Fibroblast of mammary gland (primary cell): Measurements from ENCODE around the gene PANK1.
A peak's percentile ranks its signal among the peaks of the same experiment; 100 is the strongest.

Experiments used
- DNase-seq: peaks from one replicate; pipeline ENCODE4 v3.0.0-alpha.2; 2010; ENCODE audit warnings: low read depth
- H3K4me3 ChIP-seq: 2 replicates; pipeline ENCODE4 v1.5.1; 2011; ENCODE audit warnings: low read depth, mild to moderate bottlenecking, low read length, moderate library complexity; ENCODE audit not compliant: control insufficient read depth
- CTCF ChIP-seq: conservative IDR thresholded peaks from 2 replicates; pipeline ENCODE4 v1.5.1; 2011; ENCODE audit warnings: low read depth, low read length, inconsistent platforms; ENCODE audit not compliant: control insufficient read depth, insufficient read depth

Gene PANK1

GRCh38 chr10:89600041-89600440, 45.0 kb downstream of the PANK1 start:
- TF ChIP-seq CTCF = no peak
- peak; percentile 9 for DNase-seq
- H3K4me3 ChIP-seq = no peak overlapping the region

DNA sequence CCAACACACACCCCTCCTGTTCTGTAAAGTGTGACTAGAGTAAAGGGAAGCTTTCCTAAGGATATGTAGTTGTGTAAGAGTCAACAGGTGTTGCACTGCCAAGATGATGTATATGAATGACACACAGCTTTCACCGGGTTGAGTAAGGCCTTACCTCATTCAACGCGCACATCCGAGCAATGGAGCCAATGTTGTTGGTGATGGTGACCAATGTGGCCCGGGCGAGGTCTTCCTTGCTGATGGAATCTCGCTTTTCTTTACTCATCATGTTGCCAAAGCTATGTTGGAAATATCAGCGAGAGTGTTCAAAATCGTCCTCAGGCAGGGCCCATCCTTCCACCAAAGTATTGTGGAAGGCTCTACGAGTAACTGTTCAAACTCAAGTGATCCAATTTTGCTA, 52.0 kb downstream of the PANK1 start:
- no peak for DNase-seq
- no peak overlapping the region for H3K4me3 ChIP-seq
- TF ChIP-seq CTCF = no peak

DNA sequence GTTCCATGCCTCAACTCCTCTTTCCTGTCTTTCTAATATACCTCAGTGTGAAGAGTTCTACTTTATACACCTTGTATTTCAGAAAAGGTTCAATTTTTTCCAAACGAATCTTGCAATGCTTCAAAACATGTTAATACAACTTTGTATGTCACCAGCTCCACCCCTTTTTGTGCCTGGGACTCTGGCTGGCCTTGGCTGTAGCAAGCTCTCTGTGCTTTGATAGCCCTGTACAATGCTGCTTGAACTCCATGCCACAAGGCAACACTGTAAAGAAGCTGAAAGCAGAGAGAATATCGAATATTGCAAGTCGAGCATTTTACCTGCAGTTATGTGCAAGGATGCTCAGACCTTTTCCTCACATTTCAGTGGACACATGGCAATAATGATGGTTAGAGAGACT, 52.5 kb downstream of the PANK1 start:
- no peak for DNase-seq
- no peak for TF ChIP-seq CTCF
- no peak overlapping the region for H3K4me3 ChIP-seq

GRCh38 chr10:89591796-89592271, 53.2 kb downstream of the PANK1 start:
- peak; percentile 47 for DNase-seq
- H3K4me3 ChIP-seq = no peak overlapping the region
- TF ChIP-seq CTCF = no peak

DNA sequence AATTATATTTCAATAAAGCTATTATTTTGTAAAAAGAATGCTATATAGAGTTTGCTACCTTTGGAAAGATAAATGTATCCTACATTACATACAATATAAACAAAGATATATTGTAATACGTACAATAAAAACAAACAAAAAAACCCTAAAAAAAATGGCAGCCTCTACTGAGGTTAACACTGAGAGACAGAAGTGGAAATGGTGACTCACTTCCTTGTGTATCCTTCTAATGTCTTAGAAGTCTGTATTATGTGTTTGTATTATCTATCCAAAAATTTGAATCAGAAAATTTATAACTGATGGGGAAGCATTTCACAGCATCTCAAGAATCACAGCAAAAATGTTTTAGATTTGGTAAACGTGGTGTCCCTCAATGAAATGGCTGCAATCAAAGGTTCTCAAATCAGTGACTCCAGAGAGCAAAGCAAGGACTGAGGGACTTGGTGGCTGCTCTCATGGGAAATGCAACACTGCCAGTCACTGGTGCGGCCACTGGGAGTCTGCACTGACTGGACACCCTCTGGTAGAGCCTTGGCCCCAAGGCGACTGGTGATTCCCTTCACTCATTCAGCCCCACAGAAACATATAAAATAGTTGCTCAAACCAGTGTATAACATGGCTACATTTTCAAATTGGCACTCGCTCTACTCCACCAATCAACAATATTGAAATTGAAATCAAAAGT, 53.8 kb downstream of the PANK1 start:
- peak; percentile 41 for DNase-seq
- no peak overlapping the region for H3K4me3 ChIP-seq
- TF ChIP-seq CTCF = no peak

DNA sequence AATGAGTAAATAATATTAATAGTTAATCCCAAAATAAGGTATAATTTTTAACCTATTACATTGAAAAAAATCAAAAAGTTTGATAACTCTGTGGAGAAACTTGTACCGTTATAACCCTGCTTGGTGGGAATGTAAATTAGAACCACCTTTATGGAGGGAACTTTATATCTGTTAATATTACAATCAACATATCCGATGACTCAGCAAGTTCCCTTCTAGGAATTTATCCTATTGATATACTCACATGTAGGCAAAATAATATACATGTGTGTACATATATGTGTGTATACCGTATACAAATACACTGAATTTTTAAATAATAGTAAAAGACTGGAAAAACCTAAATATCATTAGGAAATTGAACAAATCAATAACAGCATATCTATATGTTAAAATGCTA, 54.7 kb downstream of the PANK1 start:
- DNase-seq = no peak
- H3K4me3 ChIP-seq = no peak overlapping the region
- TF ChIP-seq CTCF = no peak
